SK-N-SH (cell line): Measurements from ENCODE around the gene HDGFL2. TPM values are rescaled to one million over a fixed set of nuclear protein-coding genes. Genes with fewer than 3 reads are reported as not detected.

ENCODE experiments used
- CTCF ChIA-PET: fragments of 300-600, 350-600 bp; formaldehyde crosslinking; extraction: SDS; loops from one replicate; lab custom pipeline; 2021; lab: Yijun Ruan, JAX
- POLR2A ChIA-PET: fragments of 350-600 bp; sonication (Branson Sonifier 250); formaldehyde crosslinking; extraction: SDS; loops from one replicate; lab custom pipeline; 2020; ENCODE audit warnings: antibody characterized with exemption, inconsistent platforms; lab: Yijun Ruan, JAX
- DNase-seq: peaks from one replicate; pipeline ENCODE4 v3.0.0; 2012
- H2AFZ ChIP-seq: fragments of 200-600 bp; sonication (generic); 2 replicates; pipeline ENCODE4 v1.8.1; 2016; ENCODE audit warnings: antibody characterized with exemption, mild to moderate bottlenecking, low read depth
- H3F3A ChIP-seq: fragments of 200-600 bp; sonication (generic); replicated peaks from 2 replicates; pipeline ENCODE3; 2016; ENCODE audit warnings: antibody characterized with exemption, mild to moderate bottlenecking; ENCODE audit not compliant: insufficient read depth
- H3K27ac ChIP-seq, 2 experiments: fragments of 200-500 bp in 1 of 2; fragments of 200-600 bp in 1 of 2; sonication (Bioruptor generic) in 1 of 2; sonication (generic), shearing (Covaris generic) in 1 of 2; 2 replicates each; pipeline versions ENCODE4 v1.5.1 to v1.6.1; 2014 to 2016; ENCODE audit warnings: low read depth in 2 of 2, inconsistent platforms in 1 of 2, low read length in 1 of 2, mild to moderate bottlenecking in 1 of 2, mixed read lengths in 1 of 2
- H3K27me3 ChIP-seq: fragments of 200-600 bp; sonication (generic), shearing (Covaris generic); 2 replicates; pipeline ENCODE4 v1.6.1; 2016; ENCODE audit warnings: mixed run types; ENCODE audit not compliant: insufficient read depth
- H3K36me3 ChIP-seq, 2 experiments: fragments of 200-500 bp in 1 of 2; fragments of 200-600 bp in 1 of 2; sonication (Bioruptor generic) in 1 of 2; sonication (generic) in 1 of 2; replicated peaks in 1 of 2; 2 replicates each; pipeline versions ENCODE3 to v1.5.1; 2014 to 2016; ENCODE audit warnings: low read length in 1 of 2, mild to moderate bottlenecking in 1 of 2; ENCODE audit not compliant: insufficient read depth in 2 of 2, control insufficient read depth in 1 of 2
- H3K4me1 ChIP-seq, 2 experiments: fragments of 200-500 bp in 1 of 2; fragments of 200-600 bp in 1 of 2; sonication (Bioruptor generic) in 1 of 2; sonication (generic), shearing (Covaris generic) in 1 of 2; 2 replicates each; pipeline versions ENCODE4 v1.5.1 to v1.6.1; 2014 to 2016; ENCODE audit warnings: low read depth in 1 of 2, low read length in 1 of 2, mixed run types in 1 of 2; ENCODE audit not compliant: insufficient read depth in 2 of 2, control insufficient read depth in 1 of 2
- H3K4me2 ChIP-seq: fragments of 200-600 bp; sonication (generic), shearing (Covaris generic); 2 replicates; pipeline ENCODE4 v1.6.1; 2017; ENCODE audit warnings: mixed run types
- H3K4me3 ChIP-seq, 2 experiments: fragments of 200-500 bp in 1 of 2; fragments of 200-600 bp in 1 of 2; sonication (Bioruptor generic) in 1 of 2; sonication (generic), shearing (Covaris generic) in 1 of 2; 2 replicates each; pipeline versions ENCODE4 v1.5.1 to v1.8.1; 2014 to 2016; ENCODE audit warnings: low read depth in 2 of 2, inconsistent platforms in 1 of 2, low read length in 1 of 2, mild to moderate bottlenecking in 1 of 2, mixed read lengths in 1 of 2, moderate library complexity in 1 of 2
- H3K79me2 ChIP-seq: fragments of 200-600 bp; sonication (generic); 2 replicates; pipeline ENCODE4 v1.8.1; 2017; ENCODE audit warnings: mild to moderate bottlenecking; ENCODE audit not compliant: insufficient read depth
- H3K9ac ChIP-seq: fragments of 200-600 bp; sonication (generic); 2 replicates; pipeline ENCODE4 v1.6.1; 2017; ENCODE audit warnings: mixed run types
- H3K9me2 ChIP-seq: fragments of 200-600 bp; sonication (generic); 2 replicates; pipeline ENCODE4 v1.6.1; 2017; ENCODE audit warnings: mixed run types
- H3K9me3 ChIP-seq: fragments of 200-600 bp; sonication (generic); 2 replicates; pipeline ENCODE4 v1.6.1; 2017; ENCODE audit warnings: mixed run types, mild to moderate bottlenecking, moderate library complexity
- H4K20me1 ChIP-seq: fragments of 200-600 bp; sonication (generic); 2 replicates; pipeline ENCODE4 v1.6.1; 2017; ENCODE audit warnings: mild to moderate bottlenecking, mixed run types; ENCODE audit not compliant: insufficient read depth
- CTCF ChIP-seq: fragments of 200-600 bp; sonication (generic); IDR thresholded peaks from 2 replicates; pipeline ENCODE4 v1.6.1; 2017; ENCODE audit warnings: antibody characterized with exemption, mild to moderate bottlenecking, moderate library complexity
- EZH2phosphoT487 ChIP-seq: fragments of 200-600 bp; sonication (generic); IDR thresholded peaks from 2 replicates; pipeline ENCODE4 v1.6.1; 2017; ENCODE audit warnings: low read depth, mixed run types, mild to moderate bottlenecking, antibody characterized with exemption, moderate library complexity, borderline replicate concordance
- FOXJ3 ChIP-seq: sonication (generic); formaldehyde crosslinking; IDR thresholded peaks from 2 replicates; pipeline ENCODE4 v1.5.1; 2020; ENCODE audit warnings: mild to moderate bottlenecking, missing genetic modification reagents
- GABPA ChIP-seq: IDR thresholded peaks from 2 replicates; pipeline ENCODE4 v1.4.0; 2012; ENCODE audit warnings: low read depth, mild to moderate bottlenecking
- NRF1 ChIP-seq: IDR thresholded peaks from 2 replicates; pipeline ENCODE4 v1.6.1; 2012; ENCODE audit warnings: low read depth, mild to moderate bottlenecking, low read length
- PBX3 ChIP-seq: IDR thresholded peaks from 2 replicates; pipeline ENCODE4; 2012
- POLR2AphosphoS5 ChIP-seq: IDR thresholded peaks from 2 replicates; pipeline ENCODE4 v1.6.1; 2012; ENCODE audit warnings: low read depth, low read length
- RCOR1 ChIP-seq: fragments of 150-350 bp; IDR thresholded peaks from 2 replicates; pipeline ENCODE4 v1.6.1; 2017; ENCODE audit warnings: antibody characterized with exemption, low read length
- REST ChIP-seq: IDR thresholded peaks from 2 replicates; pipeline ENCODE4 v1.6.1; 2012; ENCODE audit warnings: mild to moderate bottlenecking, low read depth, low read length, moderate library complexity
- RFX5 ChIP-seq: IDR thresholded peaks from 2 replicates; pipeline ENCODE4 v1.6.1; 2012; ENCODE audit warnings: mild to moderate bottlenecking, improper control_type of control experiment, low read length
- SIN3A ChIP-seq: IDR thresholded peaks from 2 replicates; pipeline ENCODE4 v1.6.1; 2012; ENCODE audit warnings: low read depth, mild to moderate bottlenecking, low read length, moderate library complexity, borderline replicate concordance
- SMC3 ChIP-seq: IDR thresholded peaks from 2 replicates; pipeline ENCODE4 v1.6.1; 2012; ENCODE audit warnings: low read depth, low read length, improper control_type of control experiment
- TCF12 ChIP-seq: IDR thresholded peaks from 2 replicates; pipeline ENCODE4 v1.4.0; 2012
- TEAD4 ChIP-seq: IDR thresholded peaks from 2 replicates; pipeline ENCODE4 v1.4.0; 2012; ENCODE audit warnings: mild to moderate bottlenecking, borderline replicate concordance; ENCODE audit not compliant: insufficient read depth
- USF1 ChIP-seq: IDR thresholded peaks from 2 replicates; pipeline ENCODE4 v1.4.0; 2012; ENCODE audit warnings: low read depth, borderline replicate concordance
- YY1 ChIP-seq: IDR thresholded peaks from 2 replicates; pipeline ENCODE4 v1.4.0; 2012; ENCODE audit warnings: low read depth, mild to moderate bottlenecking
- WGBS: methylation state at CpG from one replicate; pipeline ENCODE4 v1.1.6; 2017; ENCODE audit warnings: low lambda C conversion rate; 5-methylcytosine and 5-hydroxymethylcytosine counted together
- polyA plus RNA-seq, 3 experiments: library from polyadenylated mRNA; depleted of rRNA; stranded (reverse); fragments of >200 nt; gene quantifications; 2 replicates each; pipeline ENCODE4 v1.2.3, GENCODE V29; 2012
- TF ChIP-seq, protein P1 (sequence below): fragments of 150-350 bp; IDR thresholded peaks from 2 replicates; pipeline ENCODE4 v1.6.1; 2017; ENCODE audit warnings: antibody characterized with exemption, low read length, low read depth, borderline replicate concordance
- TF ChIP-seq, protein P2 (sequence below): fragments of 150-350 bp; IDR thresholded peaks from 2 replicates; pipeline ENCODE4 v1.6.1; 2016; ENCODE audit warnings: mild to moderate bottlenecking, low read depth, low read length

Gene HDGFL2
- polyA plus RNA-seq, 1 of the 3 experiments (the other 2 are of a cell fraction) = 77.8 TPM

DNA sequence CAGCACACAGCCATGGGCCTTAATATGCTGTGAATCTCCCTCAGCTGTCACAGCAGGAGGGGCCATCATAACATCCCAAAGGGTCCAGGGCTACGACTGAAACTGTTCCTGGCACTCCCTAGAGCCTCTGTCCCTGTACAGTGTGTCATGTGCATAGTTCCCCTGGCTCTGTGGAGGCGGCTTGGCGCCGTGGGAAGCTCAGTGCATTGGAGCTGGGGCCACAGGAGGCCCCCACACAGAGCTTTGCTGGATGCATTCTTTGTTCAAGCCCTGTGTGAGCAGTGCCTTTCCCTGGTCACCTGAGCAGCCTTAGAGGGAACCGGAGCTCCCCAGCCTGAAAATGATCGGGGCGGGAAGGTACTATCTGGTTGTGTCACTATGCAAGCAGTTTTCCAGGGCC, 35.9 kb upstream of the HDGFL2 start:
- no peak overlapping the region for H3K4me2 ChIP-seq
- 95% methylated on average over 7 of the region's 7 CpGs for WGBS
- TF ChIP-seq GABPA = no peak
- no peak for TF ChIP-seq RCOR1
- TF ChIP-seq FOXJ3 = no peak
- no peak for TF ChIP-seq TEAD4
- TF ChIP-seq SIN3A = no peak
- TF ChIP-seq CTCF = no peak
- no peak for TF ChIP-seq PBX3
- no peak for TF ChIP-seq EZH2phosphoT487
- no peak for TF ChIP-seq SMC3
- TF ChIP-seq USF1 = no peak
- no peak for TF ChIP-seq TCF12
- TF ChIP-seq, protein P1, sequence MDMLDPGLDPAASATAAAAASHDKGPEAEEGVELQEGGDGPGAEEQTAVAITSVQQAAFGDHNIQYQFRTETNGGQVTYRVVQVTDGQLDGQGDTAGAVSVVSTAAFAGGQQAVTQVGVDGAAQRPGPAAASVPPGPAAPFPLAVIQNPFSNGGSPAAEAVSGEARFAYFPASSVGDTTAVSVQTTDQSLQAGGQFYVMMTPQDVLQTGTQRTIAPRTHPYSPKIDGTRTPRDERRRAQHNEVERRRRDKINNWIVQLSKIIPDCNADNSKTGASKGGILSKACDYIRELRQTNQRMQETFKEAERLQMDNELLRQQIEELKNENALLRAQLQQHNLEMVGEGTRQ = no peak
- TF ChIP-seq REST = no peak
- TF ChIP-seq, protein P2, sequence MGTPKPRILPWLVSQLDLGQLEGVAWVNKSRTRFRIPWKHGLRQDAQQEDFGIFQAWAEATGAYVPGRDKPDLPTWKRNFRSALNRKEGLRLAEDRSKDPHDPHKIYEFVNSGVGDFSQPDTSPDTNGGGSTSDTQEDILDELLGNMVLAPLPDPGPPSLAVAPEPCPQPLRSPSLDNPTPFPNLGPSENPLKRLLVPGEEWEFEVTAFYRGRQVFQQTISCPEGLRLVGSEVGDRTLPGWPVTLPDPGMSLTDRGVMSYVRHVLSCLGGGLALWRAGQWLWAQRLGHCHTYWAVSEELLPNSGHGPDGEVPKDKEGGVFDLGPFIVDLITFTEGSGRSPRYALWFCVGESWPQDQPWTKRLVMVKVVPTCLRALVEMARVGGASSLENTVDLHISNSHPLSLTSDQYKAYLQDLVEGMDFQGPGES = no peak
- no peak for TF ChIP-seq POLR2AphosphoS5
- TF ChIP-seq YY1 = no peak
- no peak for TF ChIP-seq NRF1
- TF ChIP-seq RFX5 = no peak
- DNase-seq = no peak
- no peak overlapping the region for H3K4me3 ChIP-seq
- no peaks in the 10 kb centered on the region for H3K27me3 ChIP-seq
- no peaks in the 10 kb centered on the region for H3K9me2 ChIP-seq
- peaks cover 0 to 14% of the 10 kb centered on the region in 2 experiments for H3K36me3 ChIP-seq
- no peaks in the 10 kb centered on the region; the same call in 1 of the 2 replicates for H3K79me2 ChIP-seq
- no peaks in the 10 kb centered on the region for H3K4me1 ChIP-seq
- POLR2A ChIA-PET = no interaction called here
- CTCF ChIA-PET = interaction anchor here (1.0 kb wide), 1 partner anchor 35 kb away, joined by 3 read pairs; no protein-coding TSS in a partner anchor
- no peaks in the 10 kb centered on the region for H4K20me1 ChIP-seq
- no peaks in the 10 kb centered on the region for H3F3A ChIP-seq
- H3K27ac ChIP-seq = no peak overlapping the region
- H2AFZ ChIP-seq = no peak overlapping the region
- no peak overlapping the region for H3K9ac ChIP-seq
- no peaks in the 10 kb centered on the region for H3K9me3 ChIP-seq
